Stomach (tissue), 9 donors: ENCODE measurements around the gene DRD1. TPM values are rescaled to one million over a fixed set of nuclear protein-coding genes. Genes with fewer than 3 reads are reported as not detected.

Source experiments
- DNase-seq, 2 donors: peaks; one replicate each; pipeline versions ENCODE4 v3.0.0 to v3.0.0-alpha.2; 2013 to 2019
- H3K27ac ChIP-seq, 5 donors: fragments of 200-600 bp in 4 of 5; sonication (generic) in 4 of 5; one replicate each; pipeline ENCODE4 v1.5.1; 2013 to 2019; ENCODE audit warnings: mild to moderate bottlenecking in 1 of 5, moderate library complexity in 1 of 5
- H3K27me3 ChIP-seq, 3 donors: fragments of 200-600 bp; sonication (generic); one replicate each; pipeline ENCODE4 v1.5.1; 2017 to 2019; ENCODE audit warnings: mixed run types in 1 of 3
- H3K36me3 ChIP-seq, 4 donors: fragments of 200-600 bp; sonication (generic); 1 replicate in 3 of 4; 2 replicates in 1 of 4; pipeline ENCODE4 v1.5.1; 2016 to 2019
- H3K4me1 ChIP-seq, 4 donors: fragments of 200-600 bp; sonication (generic); one replicate each; pipeline ENCODE4 v1.5.1; 2016 to 2019
- H3K4me3 ChIP-seq, 4 donors: fragments of 200-600 bp; sonication (generic) in 3 of 4; one replicate each; pipeline ENCODE4 v1.5.1; 2016 to 2019; ENCODE audit warnings: mild to moderate bottlenecking in 1 of 4
- H3K9me3 ChIP-seq, 4 donors: fragments of 200-600 bp; sonication (generic); one replicate each; pipeline ENCODE4 v1.5.1; 2016 to 2019
- CTCF ChIP-seq, 7 experiments: fragments of 450-650 bp in 4 of 7; fragments of 200-600 bp in 3 of 7; sonication (generic) in 3 of 7; IDR thresholded peaks; one replicate each; pipeline ENCODE4 v1.5.1; 2016 to 2019; ENCODE audit warnings: antibody characterized with exemption in 7 of 7, control low read depth in 2 of 7, mild to moderate bottlenecking in 1 of 7
- EP300 ChIP-seq: sonication (generic); formaldehyde crosslinking; IDR thresholded peaks from one replicate; pipeline ENCODE4 v1.6.1; 2017; ENCODE audit warnings: antibody characterized with exemption
- POLR2A ChIP-seq, 4 donors: fragments of 450-650 bp; IDR thresholded peaks; one replicate each; pipeline ENCODE4 v1.6.1; 2016; ENCODE audit warnings: antibody characterized with exemption in 4 of 4, control low read depth in 2 of 4, mild to moderate bottlenecking in 1 of 4, moderate library complexity in 1 of 4
- POLR2AphosphoS5 ChIP-seq, 3 donors: sonication (generic); formaldehyde crosslinking; IDR thresholded peaks; one replicate each; pipeline ENCODE4 v1.6.1; 2016; ENCODE audit warnings: antibody characterized with exemption in 3 of 3
- WGBS, 5 donors: extraction: QIAGEN DNeasy Blood & Tissue Kit in 3 of 5; methylation state at CpG; one replicate each; pipeline versions ENCODE4 v1.1.5 to v1.1.7; 2013 to 2018; 5-methylcytosine and 5-hydroxymethylcytosine counted together
- intact Hi-C: fragments of 100-400 bp; cut with DNase I; formaldehyde crosslinking; loops from one replicate; pipeline ENCODE4 v1.15.1; 2023; ENCODE audit warnings: low total_unique reads
- polyA plus RNA-seq, 3 donors: library from polyadenylated mRNA; stranded (reverse); fragments of 200-250 nt; gene quantifications; one replicate each; pipeline ENCODE4 v1.2.3, GENCODE V29; 2013
- total RNA-seq, 5 donors: library from RNA; depleted of rRNA; stranded (reverse); fragments of >200 nt; gene quantifications; one replicate each; pipeline versions ENCODE4 v1.1.0 to v1.2.3, GENCODE V29; 2014 to 2016
- donor health status: healthy with polysubstance abuse.
- donor health status: Bipolar disorder and iron deficiency.
- donor health status: healthy.

DRD1 gene
- total and polyA plus RNA-seq, 8 donors, result 0.08 to 0.55 TPM; not detected in 6

- Histone ChIP-seq H3K9me3 (no peaks in the 10 kb centered on the region), H3K27ac (no peak overlapping the region), H3K4me3 (no peak overlapping the region), H3K36me3 (no peaks in the 10 kb centered on the region), H3K4me1 (no peaks in the 10 kb centered on the region), H3K27me3 (peaks cover 0 to 11% (median 4%) of the 10 kb centered on the region in 3 donors)
- 32 to 42% (median 40%) methylated on average over 11 of the region's 11 CpGs for WGBS, 5 donors
- TF ChIP-seq POLR2A (IDR thresholded peaks at IDR 0.05) (no peak), CTCF (IDR thresholded peaks at IDR 0.05) (no peak), POLR2AphosphoS5 (IDR thresholded peaks at IDR 0.05) (no peak), EP300 (no peak)
- intact Hi-C loops, result no loop called here
- no peak for DNase-seq
Measured at GRCh38 chr5:175467983-175468690, 24.2 kb upstream of the DRD1 start.

- no peak overlapping the region for H3K27ac ChIP-seq
- H3K4me1 ChIP-seq, result no peaks in the 10 kb centered on the region
- TF ChIP-seq POLR2A (IDR thresholded peaks at IDR 0.05) (no peak), CTCF (IDR thresholded peaks at IDR 0.05) (no peak), EP300 (no peak), POLR2AphosphoS5 (IDR thresholded peaks at IDR 0.05) (no peak)
- 48 to 69% (median 53%) methylated on average over 5 of the region's 5 CpGs for WGBS, 5 donors
- peaks cover 0 to 3% (median 0%) of the 10 kb centered on the region in 4 donors for H3K9me3 ChIP-seq
- no peaks in the 10 kb centered on the region for H3K36me3 ChIP-seq
- H3K27me3 ChIP-seq, result peaks cover 0 to 11% (median 4%) of the 10 kb centered on the region in 3 donors
- intact Hi-C loops, result no loop called here
- peak in 1 of 2 donors; percentile 54 for DNase-seq
- H3K4me3 ChIP-seq, result no peak overlapping the region
Measured at GRCh38 chr5:175466700-175467318, 22.8 kb upstream of the DRD1 start.

- Histone ChIP-seq H3K27ac (no peak overlapping the region), H3K4me1 (no peaks in the 10 kb centered on the region), H3K4me3 (no peak overlapping the region), H3K9me3 (peaks cover 0 to 3% (median 0%) of the 10 kb centered on the region in 4 donors), H3K36me3 (no peaks in the 10 kb centered on the region), H3K27me3 (peaks cover 0 to 11% (median 4%) of the 10 kb centered on the region in 3 donors)
- intact Hi-C loops, result no loop called here
- 19 to 39% (median 34%) methylated on average over 3 of the region's 3 CpGs for WGBS, 5 donors
- TF ChIP-seq CTCF (IDR thresholded peaks at IDR 0.05) (no peak), POLR2AphosphoS5 (IDR thresholded peaks at IDR 0.05) (no peak), EP300 (no peak), POLR2A (IDR thresholded peaks at IDR 0.05) (no peak)
- no peak for DNase-seq
Measured at GRCh38 chr5:175465282-175465681, 21.3 kb upstream of the DRD1 start.

- Histone ChIP-seq H3K27ac (no peak overlapping the region), H3K4me1 (no peaks in the 10 kb centered on the region), H3K4me3 (no peak overlapping the region), H3K27me3 (peaks cover 0 to 11% (median 4%) of the 10 kb centered on the region in 3 donors), H3K36me3 (no peaks in the 10 kb centered on the region), H3K9me3 (peaks cover 0 to 3% (median 0%) of the 10 kb centered on the region in 4 donors)
- intact Hi-C loops, result no loop called here
- DNase-seq, result no peak
- 0 to 4% (median 1%) methylated on average over 3 of the region's 3 CpGs for WGBS, 5 donors
- TF ChIP-seq POLR2A (IDR thresholded peaks at IDR 0.05) (no peak), CTCF (IDR thresholded peaks at IDR 0.05) (no peak), POLR2AphosphoS5 (IDR thresholded peaks at IDR 0.05) (no peak), EP300 (no peak)
Measured at GRCh38 chr5:175464942-175465233, 20.9 kb upstream of the DRD1 start.
